ENCODE data around the gene CEPT1.

GRCh38 chr1:111145542-111145941 lies 5.5 kb downstream of the CEPT1 start:
- TF ChIP-seq, protein P1, sequence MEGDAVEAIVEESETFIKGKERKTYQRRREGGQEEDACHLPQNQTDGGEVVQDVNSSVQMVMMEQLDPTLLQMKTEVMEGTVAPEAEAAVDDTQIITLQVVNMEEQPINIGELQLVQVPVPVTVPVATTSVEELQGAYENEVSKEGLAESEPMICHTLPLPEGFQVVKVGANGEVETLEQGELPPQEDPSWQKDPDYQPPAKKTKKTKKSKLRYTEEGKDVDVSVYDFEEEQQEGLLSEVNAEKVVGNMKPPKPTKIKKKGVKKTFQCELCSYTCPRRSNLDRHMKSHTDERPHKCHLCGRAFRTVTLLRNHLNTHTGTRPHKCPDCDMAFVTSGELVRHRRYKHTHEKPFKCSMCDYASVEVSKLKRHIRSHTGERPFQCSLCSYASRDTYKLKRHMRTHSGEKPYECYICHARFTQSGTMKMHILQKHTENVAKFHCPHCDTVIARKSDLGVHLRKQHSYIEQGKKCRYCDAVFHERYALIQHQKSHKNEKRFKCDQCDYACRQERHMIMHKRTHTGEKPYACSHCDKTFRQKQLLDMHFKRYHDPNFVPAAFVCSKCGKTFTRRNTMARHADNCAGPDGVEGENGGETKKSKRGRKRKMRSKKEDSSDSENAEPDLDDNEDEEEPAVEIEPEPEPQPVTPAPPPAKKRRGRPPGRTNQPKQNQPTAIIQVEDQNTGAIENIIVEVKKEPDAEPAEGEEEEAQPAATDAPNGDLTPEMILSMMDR (conservative IDR thresholded peaks at IDR 0.05), result no peak
- no peak for TF ChIP-seq ZFX (IDR thresholded peaks at IDR 0.05)
